DOHH2 (cell line): ENCODE results near the gene DHX16.

ENCODE experiments used
- H3F3A ChIP-seq: fragments of 200-600 bp; sonication (generic), shearing (Covaris generic); 2 replicates; pipeline ENCODE4 v1.6.0; 2016; ENCODE audit warnings: antibody characterized with exemption, mild to moderate bottlenecking; ENCODE audit not compliant: control insufficient read depth, insufficient read depth
- H3K27ac ChIP-seq: fragments of 200-600 bp; sonication (generic); 2 replicates; pipeline ENCODE4 v1.5.1; 2014; ENCODE audit warnings: low read depth, mild to moderate bottlenecking, low read length, moderate library complexity
- H3K27me3 ChIP-seq: fragments of 200-600 bp; sonication (generic); 2 replicates; pipeline ENCODE4 v1.6.1; 2014; ENCODE audit warnings: mild to moderate bottlenecking, low read length, mixed read lengths; ENCODE audit not compliant: control insufficient read depth
- H3K36me3 ChIP-seq: fragments of 200-600 bp; sonication (generic); 2 replicates; pipeline ENCODE4 v1.6.1; 2014; ENCODE audit warnings: mild to moderate bottlenecking, low read length, moderate library complexity, mixed read lengths; ENCODE audit not compliant: control insufficient read depth
- H3K4me1 ChIP-seq: fragments of 200-600 bp; sonication (generic); 2 replicates; pipeline ENCODE4 v1.6.1; 2014; ENCODE audit warnings: mild to moderate bottlenecking, low read length, mixed read lengths; ENCODE audit not compliant: control insufficient read depth
- H3K4me2 ChIP-seq: fragments of 200-600 bp; sonication (generic); 2 replicates; pipeline ENCODE4 v1.6.0; 2014; ENCODE audit warnings: mild to moderate bottlenecking, low read length, moderate library complexity
- H3K4me3 ChIP-seq: fragments of 200-600 bp; sonication (generic); 2 replicates; pipeline ENCODE4 v1.5.1; 2014; ENCODE audit warnings: mild to moderate bottlenecking, low read length, mixed read lengths
- H3K79me2 ChIP-seq: fragments of 200-600 bp; sonication (generic); 2 replicates; pipeline ENCODE4 v1.6.1; 2014; ENCODE audit warnings: mild to moderate bottlenecking, low read length, mixed read lengths; ENCODE audit not compliant: control insufficient read depth
- H3K9me2 ChIP-seq: fragments of 200-600 bp; sonication (generic); replicated peaks from 2 replicates; pipeline ENCODE4 v1.6.1; 2014; ENCODE audit warnings: mild to moderate bottlenecking, low read length, mixed read lengths; ENCODE audit not compliant: control insufficient read depth
- H3K9me3 ChIP-seq: fragments of 200-600 bp; sonication (generic); 2 replicates; pipeline ENCODE4 v1.6.1; 2014; ENCODE audit warnings: antibody characterized with exemption, low read length, mixed read lengths; ENCODE audit not compliant: control insufficient read depth, insufficient read depth
- H4K20me1 ChIP-seq: fragments of 200-600 bp; sonication (generic); 2 replicates; pipeline ENCODE4 v1.6.0; 2014; ENCODE audit warnings: low read depth, mild to moderate bottlenecking, antibody characterized with exemption, low read length, moderate library complexity; ENCODE audit not compliant: control insufficient read depth, insufficient read depth
- CTCF ChIP-seq: fragments of 200-600 bp; sonication (generic); IDR thresholded peaks from one replicate; pipeline ENCODE4 v1.5.1; 2014; ENCODE audit warnings: antibody characterized with exemption, mild to moderate bottlenecking, low read depth, low read length; ENCODE audit not compliant: poor library complexity, severe bottlenecking
- EZH2phosphoT487 ChIP-seq: fragments of 200-600 bp; sonication (generic); IDR thresholded peaks from 2 replicates; pipeline ENCODE4 v1.6.1; 2017; ENCODE audit warnings: borderline replicate concordance, mild to moderate bottlenecking, antibody characterized with exemption, low read length, moderate library complexity, mixed read lengths

The DHX16 gene

GRCh38 chr6:30635834-30636233 is 37.0 kb downstream of the DHX16 start:
- Histone ChIP-seq H3K9me3 (no peaks in the 10 kb centered on the region), H3K27me3 (no peaks in the 10 kb centered on the region), H3K9me2 (no peaks in the 10 kb centered on the region), H3F3A (no peaks in the 10 kb centered on the region), H3K4me2 (no peak overlapping the region), H3K4me1 (no peaks in the 10 kb centered on the region), H3K27ac (no peak overlapping the region), H4K20me1 (no peaks in the 10 kb centered on the region), H3K36me3 (peaks cover 8% of the 10 kb centered on the region), H3K4me3 (no peak overlapping the region), H3K79me2 (no peaks in the 10 kb centered on the region)
- TF ChIP-seq CTCF, result no peak
- TF ChIP-seq EZH2phosphoT487, result no peak

- Histone ChIP-seq H4K20me1 (peaks cover 8% of the 10 kb centered on the region), H3K27ac (peak within 1 kb of the TSS; percentile 27; the same call in 1 of the 2 replicates), H3K4me2 (peak within 1 kb of the TSS; percentile 96), H3K4me1 (peaks cover 15% of the 10 kb centered on the region), H3K4me3 (peak within 1 kb of the TSS; percentile 94), H3F3A (peaks cover 18% of the 10 kb centered on the region), H3K79me2 (peaks cover 9% of the 10 kb centered on the region), H3K9me2 (no peaks in the 10 kb centered on the region), H3K27me3 (no peaks in the 10 kb centered on the region), H3K36me3 (peaks cover 55% of the 10 kb centered on the region), H3K9me3 (no peaks in the 10 kb centered on the region)
- TF ChIP-seq EZH2phosphoT487 (no peak), CTCF (peak; percentile 68)
Observed at GRCh38 chr6:30626484-30627366, 46.1 kb downstream of the DHX16 start, which contains the start of gene ATAT1. Gene ATAT1, plus strand, starts transcription at chr6:30626874.

- Histone ChIP-seq H3K36me3 (peaks cover 68% of the 10 kb centered on the region), H3K27ac (no peak overlapping the region), H3K79me2 (peaks cover 16% of the 10 kb centered on the region), H3K9me3 (no peaks in the 10 kb centered on the region), H3K4me1 (peaks cover 15% of the 10 kb centered on the region), H3K4me2 (no peak overlapping the region), H3K9me2 (no peaks in the 10 kb centered on the region), H3K4me3 (no peak overlapping the region), H3K27me3 (no peaks in the 10 kb centered on the region), H3F3A (peaks cover 18% of the 10 kb centered on the region), H4K20me1 (peaks cover 8% of the 10 kb centered on the region)
- TF ChIP-seq EZH2phosphoT487 (no peak), CTCF (no peak)
Observed at GRCh38 chr6:30625511-30625910, 47.3 kb downstream of the DHX16 start.
